H1 (cell line): ENCODE data around the gene POU6F2. TPM values are rescaled to one million over a fixed set of nuclear protein-coding genes. Genes with fewer than 3 reads are reported as not detected.
A peak's percentile ranks its signal among the peaks of the same experiment; 100 is the strongest.

Experiments
- CTCF ChIA-PET: fragments of 300-600 bp; sonication (Branson Sonifier 250); formaldehyde crosslinking; loops from one replicate; lab custom pipeline; 2021; ENCODE audit not compliant: partially characterized antibody; lab: Charles Lee
- POLR2A ChIA-PET: fragments of 300-600 bp; sonication (Branson Sonifier 250); formaldehyde crosslinking; loops from one replicate; lab custom pipeline; 2021; ENCODE audit warnings: inconsistent platforms; ENCODE audit not compliant: partially characterized antibody; lab: Charles Lee
- DNase-seq, 2 experiments: peaks; one replicate each; pipeline versions ENCODE4 v3.0.0 to v3.0.0-alpha.2; 2010 to 2022; ENCODE audit warnings: low spot score in 2 of 2, low read depth in 1 of 2, mixed read lengths in 1 of 2
- FAIRE-seq: peaks from 2 replicates; lab custom pipeline; 2011; peaks lifted over from hg19 to GRCh38; lab: Jason Lieb, UNC
- H2AFZ ChIP-seq: 2 replicates; pipeline ENCODE4 v1.8.1; 2012; ENCODE audit warnings: low read length, inconsistent platforms
- H2AK5ac ChIP-seq: 2 replicates; pipeline ENCODE4 v1.6.1; 2013; ENCODE audit warnings: low read depth, low read length
- H2BK120ac ChIP-seq: replicated peaks from 2 replicates; pipeline ENCODE3; 2013; ENCODE audit warnings: low read depth, low read length, inconsistent platforms
- H2BK12ac ChIP-seq: 2 replicates; pipeline ENCODE4 v1.6.1; 2013; ENCODE audit warnings: low read depth, low read length
- H2BK15ac ChIP-seq: 2 replicates; pipeline ENCODE4 v1.6.1; 2013; ENCODE audit warnings: low read length
- H2BK20ac ChIP-seq: 2 replicates; pipeline ENCODE4 v1.6.1; 2013; ENCODE audit warnings: low read length
- H2BK5ac ChIP-seq: 2 replicates; pipeline ENCODE4 v1.6.1; 2013; ENCODE audit warnings: low read depth, low read length
- H3K14ac ChIP-seq: 2 replicates; pipeline ENCODE4 v1.6.1; 2013; ENCODE audit warnings: inconsistent platforms; ENCODE audit not compliant: insufficient read length
- H3K18ac ChIP-seq: 2 replicates; pipeline ENCODE4 v1.6.1; 2013; ENCODE audit warnings: low read length; ENCODE audit errors: extremely low read depth
- H3K23ac ChIP-seq: 2 replicates; pipeline ENCODE4 v1.6.1; 2013; ENCODE audit warnings: inconsistent platforms; ENCODE audit not compliant: insufficient read length
- H3K23me2 ChIP-seq: 2 replicates; pipeline ENCODE4 v1.6.1; 2013; ENCODE audit warnings: low read depth, low read length
- H3K27ac ChIP-seq: 2 replicates; pipeline ENCODE4 v1.6.1; 2011; ENCODE audit warnings: low read depth, low read length, inconsistent platforms
- H3K27me3 ChIP-seq, 4 experiments: replicated peaks in 1 of 4; 1 replicate in 1 of 4; 2 replicates in 3 of 4; pipeline versions ENCODE4 v1.6.1 to v1.8.1; 2011 to 2013; ENCODE audit warnings: low read length in 3 of 4, mild to moderate bottlenecking in 3 of 4, inconsistent platforms in 2 of 4, mixed read lengths in 2 of 4, moderate library complexity in 1 of 4; ENCODE audit not compliant: control insufficient read depth in 3 of 4, insufficient read depth in 3 of 4; ENCODE audit errors: extremely low read depth in 1 of 4
- H3K36me3 ChIP-seq, 4 experiments: 2 replicates each; pipeline versions ENCODE4 v1.6.1 to v1.8.1; 2011 to 2013; ENCODE audit warnings: mild to moderate bottlenecking in 4 of 4, low read length in 3 of 4, moderate library complexity in 2 of 4, control low read depth in 1 of 4, inconsistent platforms in 1 of 4; ENCODE audit not compliant: insufficient read depth in 4 of 4, control insufficient read depth in 2 of 4
- H3K4ac ChIP-seq: replicated peaks from 2 replicates; pipeline ENCODE3; 2013; ENCODE audit warnings: low read length, low read depth, mixed read lengths, inconsistent platforms; ENCODE audit not compliant: insufficient read length
- H3K4me1 ChIP-seq, 4 experiments: replicated peaks in 1 of 4; 1 replicate in 1 of 4; 2 replicates in 3 of 4; pipeline versions ENCODE4 v1.6.1 to v1.8.1; 2011 to 2013; ENCODE audit warnings: low read length in 3 of 4, inconsistent platforms in 2 of 4, mixed read lengths in 1 of 4; ENCODE audit not compliant: insufficient read depth in 4 of 4, control insufficient read depth in 3 of 4
- H3K4me2 ChIP-seq, 2 experiments: 2 replicates each; pipeline versions ENCODE4 v1.6.1 to v1.8.1; 2011 to 2013; ENCODE audit warnings: low read depth in 2 of 2, low read length in 2 of 2, control low read depth in 1 of 2, inconsistent platforms in 1 of 2, mild to moderate bottlenecking in 1 of 2; ENCODE audit not compliant: insufficient read depth in 1 of 2
- H3K4me3 ChIP-seq, 4 experiments: fragments of 200-600, 300-600 bp in 1 of 4; sonication (generic), shearing (Covaris generic), sonication (Bioruptor Twin) in 1 of 4; 2 replicates each; pipeline versions ENCODE4 v1.5.1 to v1.8.1; 2011 to 2016; ENCODE audit warnings: low read length in 4 of 4, low read depth in 3 of 4, control low read depth in 2 of 4, inconsistent platforms in 2 of 4, mild to moderate bottlenecking in 2 of 4, mixed read lengths in 1 of 4, moderate library complexity in 1 of 4; ENCODE audit not compliant: insufficient read depth in 2 of 4; ENCODE audit errors: extremely low read depth in 1 of 4
- H3K56ac ChIP-seq: replicated peaks from 2 replicates; pipeline ENCODE3; 2013; ENCODE audit warnings: low read depth, mild to moderate bottlenecking, mixed read lengths, low read length, inconsistent platforms; ENCODE audit not compliant: insufficient read length
- H3K79me1 ChIP-seq: 2 replicates; pipeline ENCODE4 v1.6.1; 2013; ENCODE audit warnings: low read depth, low read length, control low read depth
- H3K79me2 ChIP-seq, 2 experiments: 2 replicates each; pipeline versions ENCODE4 v1.6.1 to v1.8.1; 2012 to 2013; ENCODE audit warnings: low read length in 2 of 2, mild to moderate bottlenecking in 2 of 2, inconsistent platforms in 1 of 2; ENCODE audit not compliant: insufficient read depth in 2 of 2, control insufficient read depth in 1 of 2
- H3K9ac ChIP-seq, 4 experiments: replicated peaks in 1 of 4; 1 replicate in 1 of 4; 2 replicates in 3 of 4; pipeline versions ENCODE4 v1.6.1 to v1.8.1; 2011 to 2013; ENCODE audit warnings: low read depth in 3 of 4, low read length in 3 of 4, control low read depth in 2 of 4, mild to moderate bottlenecking in 2 of 4, moderate library complexity in 2 of 4, inconsistent platforms in 1 of 4; ENCODE audit errors: extremely low read depth in 1 of 4
- H3K9me3 ChIP-seq, 2 experiments: 2 replicates each; pipeline versions ENCODE4 v1.6.1 to v1.8.1; 2012 to 2013; ENCODE audit warnings: mild to moderate bottlenecking in 2 of 2, moderate library complexity in 2 of 2, control low read depth in 1 of 2, inconsistent platforms in 1 of 2, low read depth in 1 of 2, low read length in 1 of 2, mixed read lengths in 1 of 2; ENCODE audit not compliant: insufficient read depth in 2 of 2
- H4K20me1 ChIP-seq, 2 experiments: replicated peaks in 1 of 2; 2 replicates each; pipeline versions ENCODE3 to v1.8.1; 2011 to 2013; ENCODE audit warnings: inconsistent platforms in 2 of 2, low read length in 2 of 2, mild to moderate bottlenecking in 1 of 2; ENCODE audit not compliant: insufficient read depth in 2 of 2, control insufficient read depth in 1 of 2
- H4K5ac ChIP-seq: 2 replicates; pipeline ENCODE4 v1.6.1; 2013; ENCODE audit warnings: low read length, low read depth, mixed read lengths, inconsistent platforms; ENCODE audit not compliant: insufficient read length
- H4K8ac ChIP-seq: 2 replicates; pipeline ENCODE4 v1.8.0; 2013; ENCODE audit warnings: mild to moderate bottlenecking, moderate library complexity, low read length, inconsistent platforms; ENCODE audit not compliant: insufficient read depth; ENCODE audit errors: extremely low read depth
- H4K91ac ChIP-seq: replicated peaks from 2 replicates; pipeline ENCODE3; 2013; ENCODE audit warnings: low read length, mixed read lengths, inconsistent platforms; ENCODE audit not compliant: insufficient read length
- ATF2 ChIP-seq: IDR thresholded peaks from 2 replicates; pipeline ENCODE4 v1.6.1; 2012; ENCODE audit warnings: low read length, inconsistent platforms
- CTCF ChIP-seq, 3 experiments: IDR thresholded peaks; 1 replicate in 2 of 3; 2 replicates in 1 of 3; pipeline versions ENCODE4 v1.5.1 to v1.6.1; 2011; ENCODE audit warnings: low read length in 3 of 3, mild to moderate bottlenecking in 3 of 3, inconsistent platforms in 2 of 3, low read depth in 1 of 3, moderate library complexity in 1 of 3; ENCODE audit not compliant: insufficient read depth in 1 of 3; ENCODE audit errors: control extremely low read depth in 1 of 3
- JUN ChIP-seq: IDR thresholded peaks from 2 replicates; pipeline ENCODE4 v1.6.1; 2011; ENCODE audit warnings: low read depth, mild to moderate bottlenecking, improper control_type of control experiment, low read length
- MAFK ChIP-seq: IDR thresholded peaks from 2 replicates; pipeline ENCODE4 v1.6.1; 2012; ENCODE audit warnings: low read depth, mild to moderate bottlenecking, improper control_type of control experiment, low read length
- PHF8 ChIP-seq: fragments of 200-600 bp; sonication (generic); conservative IDR thresholded peaks from 2 replicates; pipeline ENCODE4 v1.7.1; 2012; ENCODE audit warnings: low read depth, mild to moderate bottlenecking, inconsistent platforms, low read length, moderate library complexity
- RBBP5 ChIP-seq: IDR thresholded peaks from 2 replicates; pipeline ENCODE4 v1.7.1; 2012; ENCODE audit warnings: low read depth, mild to moderate bottlenecking, inconsistent platforms, low read length, moderate library complexity, borderline replicate concordance
- RXRA ChIP-seq: IDR thresholded peaks from 2 replicates; pipeline ENCODE4 v1.6.1; 2011; ENCODE audit warnings: low read depth, mild to moderate bottlenecking, low read length, moderate library complexity; ENCODE audit not compliant: insufficient read depth
- SIRT6 ChIP-seq: IDR thresholded peaks from one replicate; pipeline ENCODE4 v1.7.1; 2012; ENCODE audit warnings: low read length, inconsistent platforms
- WGBS, 2 experiments: shearing (Covaris generic) in 1 of 2; methylation state at CpG; one replicate each; pipeline versions ENCODE4 v1.1.6 to v1.1.7; 2013 to 2015; ENCODE audit warnings: low lambda C conversion rate in 2 of 2, mixed read lengths in 2 of 2, inconsistent platforms in 1 of 2, low coverage in 1 of 2, missing lambda C conversion rate in 1 of 2; ENCODE audit not compliant: insufficient replicate concordance in 2 of 2, insufficient coverage in 1 of 2, insufficient read length in 1 of 2; ENCODE audit errors: extremely low coverage in 1 of 2, missing lambda C conversion rate in 1 of 2; 5-methylcytosine and 5-hydroxymethylcytosine counted together
- polyA plus RNA-seq, 7 experiments: library from polyadenylated mRNA; depleted of rRNA in 3 of 7; stranded (reverse) in 5 of 7; unstranded in 2 of 7; fragments of >200 nt in 5 of 7; fragments of 200-250 nt in 2 of 7; gene quantifications; 1 replicate in 5 of 7; 2 replicates in 1 of 7; 4 replicates in 1 of 7; pipeline versions ENCODE4 v1.2.1 to v1.2.3, GENCODE V29; 2011 to 2013; ENCODE audit warnings: missing spikeins in 2 of 7, mixed read lengths in 2 of 7
- total RNA-seq: library from RNA; stranded (reverse); fragmentation: NEBNext Ultra II Directional; extraction: Animal tissue kit (Norgen Biotek cat#: 25700); gene quantifications from 2 replicates; pipeline ENCODE4 v1.2.1, GENCODE V29; 2021

The POU6F2 gene
- total and polyA plus RNA-seq, 2 of the 8 experiments (the other 6 are each of a cell fraction or from before 2014, with no cell fraction given), result 1.1 to 2.0 TPM

- H2BK12ac ChIP-seq, result no peak overlapping the region
- H3K36me3 ChIP-seq, result no peaks in the 10 kb centered on the region
- ChIA-PET POLR2A (no interaction called here), CTCF (interaction anchor here (0.8 to 3.6 kb wide), 3 partner anchors 8 to 26 kb away, joined by 3 to 15 read pairs (median 4); no protein-coding TSS in a partner anchor)
- H3K79me2 ChIP-seq, result no peaks in the 10 kb centered on the region
- H3K79me1 ChIP-seq, result no peaks in the 10 kb centered on the region
- H3K4me1 ChIP-seq, result no peaks in the 10 kb centered on the region
- WGBS, 2 experiments, result 91% methylated on average over 25 of the region's 26 CpGs; no CpG with 5 or more reads in 1 of the 2 experiments
- H4K5ac ChIP-seq, result no peak overlapping the region
- no peak overlapping the region for H3K18ac ChIP-seq
- no peak overlapping the region for H3K56ac ChIP-seq
- H3K27ac ChIP-seq, result no peak overlapping the region
- H3K4me2 ChIP-seq, result no peak overlapping the region
- no peaks in the 10 kb centered on the region for H3K9me3 ChIP-seq
- H2AFZ ChIP-seq, result no peak overlapping the region
- H2BK20ac ChIP-seq, result no peak overlapping the region
- H2AK5ac ChIP-seq, result 0 out of 2 replicates have a peak overlapping the region, but pooled peaks have one; percentile 39
- H4K20me1 ChIP-seq, result no peaks in the 10 kb centered on the region
- H3K4ac ChIP-seq, result no peak overlapping the region
- no peak overlapping the region for H2BK5ac ChIP-seq
- H3K14ac ChIP-seq, result no peak overlapping the region
- H3K9ac ChIP-seq, result no peak overlapping the region
- H2BK15ac ChIP-seq, result no peak overlapping the region
- FAIRE-seq, result no peak
- H3K23ac ChIP-seq, result no peak overlapping the region
- no peak overlapping the region for H2BK120ac ChIP-seq
- DNase-seq, result no peak
- no peaks in the 10 kb centered on the region for H3K27me3 ChIP-seq
- H3K4me3 ChIP-seq, result no peak overlapping the region
- no peaks in the 10 kb centered on the region for H3K23me2 ChIP-seq
- no peak overlapping the region for H4K91ac ChIP-seq
- no peak overlapping the region for H4K8ac ChIP-seq
- TF ChIP-seq RBBP5 (no peak), SIRT6 (no peak), ATF2 (no peak), JUN (no peak), CTCF (IDR thresholded peaks at IDR 0.05; ENCODE audit: control extremely low read depth in 1 of 3, insufficient read depth in 1 of 3, low read depth in 1 of 3, low read length in 3 of 3) (no peak), RXRA (no peak), PHF8 (no peak), MAFK (no peak)
Observed at GRCh38 chr7:39293056-39293823, 315.5 kb downstream of the POU6F2 start.
